ENCODE measurements around the gene ARHGEF18. TPM values are rescaled to one million over a fixed set of nuclear protein-coding genes. Genes with fewer than 3 reads are reported as not detected.

Gene ARHGEF18
- total RNA-seq, 1 experiment from 2014 or later: 38.3 TPM

GRCh38 chr19:7371001-7371400 is 22.3 kb downstream of the ARHGEF18 start:
- no peaks in the 10 kb centered on the region for H3K9me3 Mint-ChIP-seq
- peaks cover 8 to 18% of the 10 kb centered on the region in 2 experiments for H3K4me1 Mint-ChIP-seq
- TF ChIP-seq, protein P1, sequence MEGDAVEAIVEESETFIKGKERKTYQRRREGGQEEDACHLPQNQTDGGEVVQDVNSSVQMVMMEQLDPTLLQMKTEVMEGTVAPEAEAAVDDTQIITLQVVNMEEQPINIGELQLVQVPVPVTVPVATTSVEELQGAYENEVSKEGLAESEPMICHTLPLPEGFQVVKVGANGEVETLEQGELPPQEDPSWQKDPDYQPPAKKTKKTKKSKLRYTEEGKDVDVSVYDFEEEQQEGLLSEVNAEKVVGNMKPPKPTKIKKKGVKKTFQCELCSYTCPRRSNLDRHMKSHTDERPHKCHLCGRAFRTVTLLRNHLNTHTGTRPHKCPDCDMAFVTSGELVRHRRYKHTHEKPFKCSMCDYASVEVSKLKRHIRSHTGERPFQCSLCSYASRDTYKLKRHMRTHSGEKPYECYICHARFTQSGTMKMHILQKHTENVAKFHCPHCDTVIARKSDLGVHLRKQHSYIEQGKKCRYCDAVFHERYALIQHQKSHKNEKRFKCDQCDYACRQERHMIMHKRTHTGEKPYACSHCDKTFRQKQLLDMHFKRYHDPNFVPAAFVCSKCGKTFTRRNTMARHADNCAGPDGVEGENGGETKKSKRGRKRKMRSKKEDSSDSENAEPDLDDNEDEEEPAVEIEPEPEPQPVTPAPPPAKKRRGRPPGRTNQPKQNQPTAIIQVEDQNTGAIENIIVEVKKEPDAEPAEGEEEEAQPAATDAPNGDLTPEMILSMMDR (conservative IDR thresholded peaks at IDR 0.05): no peak

More at GRCh38 chr19:7371001-7371400, 22.3 kb downstream of the ARHGEF18 start:
- Histone ChIP-seq H2BK12ac (ENCODE audit: insufficient read length, low read depth, low read length) (no peak overlapping the region), H3K27me3 (ENCODE audit: insufficient read depth, low read length) (no peaks in the 10 kb centered on the region), H3K4ac (ENCODE audit: low read depth, low read length) (no peak overlapping the region), H2BK120ac (ENCODE audit: low read depth, low read length, poor library complexity, severe bottlenecking) (no peak overlapping the region), H3K9ac (ENCODE audit: extremely low read depth, insufficient read length, low read length) (no peak overlapping the region), H4K5ac (ENCODE audit: insufficient read length, low read depth, low read length) (no peak overlapping the region), H2BK15ac (ENCODE audit: low read depth, low read length) (no peak overlapping the region), H3T11ph (ENCODE audit: low read length) (no peak overlapping the region), H3K4me1 (ENCODE audit: insufficient read depth, low read length) (no peaks in the 10 kb centered on the region), H4K20me1 (ENCODE audit: control insufficient read depth, insufficient read depth, insufficient read length) (no peaks in the 10 kb centered on the region), H2BK5ac (ENCODE audit: insufficient read length, low read length) (no peak overlapping the region), H3K4me2 (ENCODE audit: insufficient read depth, insufficient read length, low read length) (no peak overlapping the region), H3K9me3 (ENCODE audit: control insufficient read depth, low read depth, low read length) (no peaks in the 10 kb centered on the region), H2BK20ac (ENCODE audit: low read depth, low read length, poor library complexity, severe bottlenecking) (no peak overlapping the region), H3K27ac (ENCODE audit: insufficient read length, low read depth, low read length) (no peak overlapping the region), H3K23ac (ENCODE audit: insufficient read length, low read depth, low read length) (no peak overlapping the region), H3K14ac (ENCODE audit: insufficient read depth, low read length) (no peak overlapping the region), H3K79me2 (ENCODE audit: insufficient read depth, low read length) (no peaks in the 10 kb centered on the region), H4K8ac (replicated peaks; ENCODE audit: insufficient read length, low read depth, low read length) (no peak overlapping the region), H4K91ac (ENCODE audit: insufficient read length, low read depth, low read length) (no peak overlapping the region), H3K23me2 (ENCODE audit: insufficient read length, low read depth, low read length, poor library complexity, severe bottlenecking) (peaks cover 3% of the 10 kb centered on the region), H3K18ac (ENCODE audit: insufficient read length, low read depth, low read length) (no peak overlapping the region), H2AK5ac (ENCODE audit: insufficient read length, low read length) (no peak overlapping the region), H3K79me1 (ENCODE audit: insufficient read depth, low read depth, low read length, poor library complexity, severe bottlenecking) (no peaks in the 10 kb centered on the region), H3K56ac (ENCODE audit: insufficient read length, low read depth, low read length) (no peak overlapping the region), H2AFZ (ENCODE audit: low read length) (no peak overlapping the region)
- no peaks in the 10 kb centered on the region for H3K36me3 Mint-ChIP-seq (ENCODE audit: insufficient read depth in 1 of 3, low read depth in 3 of 3)
- H3K27ac Mint-ChIP-seq: no peak overlapping the region
- peaks cover 7% of the 10 kb centered on the region for H3K27me3 Mint-ChIP-seq (ENCODE audit: low read depth)
- DNase-seq: no peak
- no peak overlapping the region for H3K4me3 Mint-ChIP-seq
- WGBS (ENCODE audit: extremely low coverage, insufficient read length, low lambda C conversion rate): no CpG with 5 or more reads among the region's 3 CpGs

Measured in H9 (cell line).